GM12875 (cell line): Measurements from ENCODE around the gene STK17B.

ENCODE experiments used
- H3K4me3 ChIP-seq: one replicate; pipeline ENCODE4 v1.5.1; 2011; ENCODE audit warnings: low read depth, low read length, control low read depth
- TF ChIP-seq, protein P1 (sequence below): IDR thresholded peaks from 2 replicates; pipeline ENCODE4 v1.5.1; 2011; ENCODE audit warnings: low read depth, mild to moderate bottlenecking, control low read depth, inconsistent platforms, low read length, moderate library complexity, borderline replicate concordance; ENCODE audit not compliant: insufficient read depth

Gene STK17B

GRCh38 chr2:196171248-196171871 lies at the start of gene STK17B:
Gene STK17B (minus strand): TSS chr2:196171578. CDS start chr2:196163383, 8,195 bp downstream.
- TF ChIP-seq, protein P1, sequence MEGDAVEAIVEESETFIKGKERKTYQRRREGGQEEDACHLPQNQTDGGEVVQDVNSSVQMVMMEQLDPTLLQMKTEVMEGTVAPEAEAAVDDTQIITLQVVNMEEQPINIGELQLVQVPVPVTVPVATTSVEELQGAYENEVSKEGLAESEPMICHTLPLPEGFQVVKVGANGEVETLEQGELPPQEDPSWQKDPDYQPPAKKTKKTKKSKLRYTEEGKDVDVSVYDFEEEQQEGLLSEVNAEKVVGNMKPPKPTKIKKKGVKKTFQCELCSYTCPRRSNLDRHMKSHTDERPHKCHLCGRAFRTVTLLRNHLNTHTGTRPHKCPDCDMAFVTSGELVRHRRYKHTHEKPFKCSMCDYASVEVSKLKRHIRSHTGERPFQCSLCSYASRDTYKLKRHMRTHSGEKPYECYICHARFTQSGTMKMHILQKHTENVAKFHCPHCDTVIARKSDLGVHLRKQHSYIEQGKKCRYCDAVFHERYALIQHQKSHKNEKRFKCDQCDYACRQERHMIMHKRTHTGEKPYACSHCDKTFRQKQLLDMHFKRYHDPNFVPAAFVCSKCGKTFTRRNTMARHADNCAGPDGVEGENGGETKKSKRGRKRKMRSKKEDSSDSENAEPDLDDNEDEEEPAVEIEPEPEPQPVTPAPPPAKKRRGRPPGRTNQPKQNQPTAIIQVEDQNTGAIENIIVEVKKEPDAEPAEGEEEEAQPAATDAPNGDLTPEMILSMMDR: 0 out of 2 replicates have a peak, but pooled peaks have one; percentile 13
- peak within 1 kb of the TSS; percentile 92 for H3K4me3 ChIP-seq

DNA sequence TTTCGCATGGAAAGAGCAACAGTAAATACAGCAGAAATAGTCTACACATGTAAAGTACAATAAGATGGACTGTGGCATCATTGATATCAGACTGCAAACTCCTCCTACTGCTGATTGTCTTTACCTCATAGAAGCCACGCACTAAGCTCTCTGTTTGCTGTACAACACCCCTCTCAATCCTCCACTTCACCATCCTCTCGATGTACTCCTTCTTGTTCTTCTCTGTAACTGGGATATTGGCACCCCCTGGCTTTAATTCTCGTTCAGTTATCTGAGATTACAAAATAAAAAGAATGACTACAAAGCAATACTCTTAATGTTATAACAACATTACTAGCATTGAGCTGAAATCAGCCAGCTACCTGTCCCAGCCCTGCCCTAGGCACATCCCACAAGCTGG lies 49.3 kb upstream of the STK17B start:
- no peak overlapping the region for H3K4me3 ChIP-seq
- TF ChIP-seq, protein P1: no peak

- no peak overlapping the region for H3K4me3 ChIP-seq
- TF ChIP-seq, protein P1: no peak
Observed at GRCh38 chr2:196219671-196220070, 48.3 kb upstream of the STK17B start.

DNA sequence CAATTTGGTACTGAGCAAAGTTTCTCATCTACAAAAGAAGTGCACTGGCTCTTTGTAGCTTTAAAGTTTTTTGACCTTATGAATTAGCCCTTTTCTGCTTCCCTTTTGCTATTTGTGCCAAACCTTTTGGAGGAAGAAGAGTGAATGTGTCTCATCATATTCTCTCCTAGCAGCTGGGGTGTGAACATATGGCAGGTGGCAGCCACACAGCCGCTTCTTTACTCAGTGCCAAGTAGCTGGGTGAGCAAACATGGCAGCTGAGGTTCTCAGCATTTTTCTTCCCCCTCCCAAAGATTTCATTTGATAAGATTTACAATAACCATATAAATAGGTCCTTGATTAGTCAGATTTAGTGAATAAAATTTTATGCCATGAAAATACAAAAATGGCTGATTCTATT lies 46.7 kb upstream of the STK17B start:
- TF ChIP-seq, protein P1: no peak
- no peak overlapping the region for H3K4me3 ChIP-seq

DNA sequence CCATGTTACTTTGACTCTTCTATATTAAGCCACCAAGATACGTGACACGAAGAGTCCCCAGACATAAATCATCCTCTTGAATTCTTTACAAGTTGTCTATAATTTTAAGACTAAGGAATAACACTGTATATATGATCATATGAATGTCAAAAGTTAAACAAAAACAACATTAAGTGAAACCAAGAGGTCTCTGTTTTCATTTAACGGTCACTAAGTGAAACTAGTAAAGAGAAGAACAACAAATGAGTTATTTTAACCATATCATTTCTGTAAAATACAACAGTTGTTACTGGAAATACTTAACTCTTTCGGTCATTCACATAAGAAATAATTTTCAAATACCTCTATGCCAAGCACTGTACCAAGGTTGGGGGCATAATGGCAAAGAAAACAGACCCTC lies 45.7 kb upstream of the STK17B start:
- H3K4me3 ChIP-seq: no peak overlapping the region
- TF ChIP-seq, protein P1: no peak

GRCh38 chr2:196215376-196215775 lies 44.0 kb upstream of the STK17B start:
- H3K4me3 ChIP-seq: no peak overlapping the region
- TF ChIP-seq, protein P1: no peak

DNA sequence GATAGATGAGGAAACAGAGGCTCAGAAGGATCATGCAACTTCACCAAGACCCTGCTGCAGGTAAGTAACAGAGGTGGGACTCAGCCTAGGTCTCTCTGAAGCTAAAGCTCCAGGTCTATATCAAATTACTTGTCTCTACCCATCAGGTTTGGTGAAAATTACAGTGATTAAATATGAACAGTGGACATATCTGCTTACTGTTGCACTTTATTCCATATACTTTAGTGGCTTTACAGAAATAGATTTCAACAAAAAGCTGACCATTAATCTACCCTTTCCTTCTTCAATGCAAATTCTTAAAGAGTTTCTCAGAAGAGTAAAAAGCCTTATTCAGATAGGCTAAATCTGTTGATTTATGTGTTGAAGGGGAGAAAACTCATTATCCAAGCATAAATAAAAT lies 42.8 kb upstream of the STK17B start:
- no peak overlapping the region for H3K4me3 ChIP-seq
- TF ChIP-seq, protein P1: no peak
